ENCODE data around the gene PICALM. TPM values are rescaled to one million over a fixed set of nuclear protein-coding genes. Genes with fewer than 3 reads are reported as not detected.

The PICALM gene
- total and polyA plus RNA-seq, 4 donors: 56.8 to 454 (median 152) TPM

DNA sequence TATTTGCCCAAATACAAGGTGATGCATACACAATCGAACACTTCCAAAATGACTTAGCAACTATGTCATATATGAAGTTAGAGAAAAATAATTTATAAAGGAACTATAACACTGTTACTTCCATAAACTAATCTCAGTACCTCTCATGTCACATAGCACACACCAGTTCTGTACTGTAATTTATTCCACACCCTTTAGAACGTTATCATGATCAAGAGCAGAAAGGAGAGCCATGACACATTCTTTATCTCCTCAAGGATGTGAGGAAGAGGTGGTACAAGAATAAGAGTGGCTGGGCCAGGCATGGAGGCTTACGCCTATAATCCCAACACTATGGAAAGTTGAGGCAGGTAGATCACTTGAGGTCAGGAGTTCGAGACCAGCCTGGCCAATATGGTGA lies 31.1 kb downstream of the PICALM start:
- no peak overlapping the region for H3K9ac ChIP-seq (ENCODE audit: insufficient read depth in 1 of 2, low read length in 2 of 2)

GRCh38 chr11:86035920-86036319 lies 33.0 kb downstream of the PICALM start:
- Histone ChIP-seq H3K27ac (ENCODE audit: low read depth in 1 of 2, low read length in 1 of 2) (no peak overlapping the region), H3K9me3 (ENCODE audit: control insufficient read depth in 4 of 4, insufficient read depth in 3 of 4, low read length in 3 of 4) (no peaks in the 10 kb centered on the region), H3K36me3 (ENCODE audit: control insufficient read depth in 4 of 4, insufficient read depth in 4 of 4, low read length in 4 of 4) (peaks cover 0 to 4% (median under 1%) of the 10 kb centered on the region in 4 donors), H3K4me3 (no peak overlapping the region), H3K4me1 (ENCODE audit: control insufficient read depth in 5 of 5, insufficient read depth in 5 of 5, low read length in 5 of 5) (peaks cover 0 to 23% (median 3%) of the 10 kb centered on the region in 5 donors), H3K9ac (ENCODE audit: insufficient read depth in 1 of 2, low read length in 2 of 2) (no peak overlapping the region), H3K27me3 (ENCODE audit: control insufficient read depth in 3 of 3, insufficient read depth in 3 of 3, low read length in 2 of 3) (no peaks in the 10 kb centered on the region)
- WGBS, 2 donors: 92 to 96% methylated on average over 2 of the region's 2 CpGs
- DNase-seq (no peak), ATAC-seq (ENCODE audit: insufficient read depth, low FRiP score) (no peak)
- TF ChIP-seq CTCF (IDR thresholded peaks at IDR 0.05; ENCODE audit: control extremely low read depth, extremely low read depth): no peak

More for the DNA sequence above, 31.1 kb downstream of the PICALM start:
- Histone ChIP-seq H3K4me3 (no peak overlapping the region), H3K36me3 (ENCODE audit: control insufficient read depth in 4 of 4, insufficient read depth in 4 of 4, low read length in 4 of 4) (no peaks in the 10 kb centered on the region), H3K9me3 (ENCODE audit: control insufficient read depth in 4 of 4, insufficient read depth in 3 of 4, low read length in 3 of 4) (no peaks in the 10 kb centered on the region), H3K27ac (ENCODE audit: low read depth in 1 of 2, low read length in 1 of 2) (no peak overlapping the region), H3K4me1 (ENCODE audit: control insufficient read depth in 5 of 5, insufficient read depth in 5 of 5, low read length in 5 of 5) (peaks cover 0 to 21% (median 6%) of the 10 kb centered on the region in 5 donors), H3K27me3 (ENCODE audit: control insufficient read depth in 3 of 3, insufficient read depth in 3 of 3, low read length in 2 of 3) (no peaks in the 10 kb centered on the region)
- ATAC-seq (ENCODE audit: insufficient read depth, low FRiP score) (no peak), DNase-seq (no peak)
- WGBS, 2 donors: 90 to 95% methylated on average over 4 of the region's 4 CpGs
- TF ChIP-seq CTCF (IDR thresholded peaks at IDR 0.05; ENCODE audit: control extremely low read depth, extremely low read depth): no peak

- TF ChIP-seq CTCF (IDR thresholded peaks at IDR 0.05; ENCODE audit: control extremely low read depth, extremely low read depth): no peak
- peaks cover 0 to 11% (median 6%) of the 10 kb centered on the region in 4 donors for H3K36me3 ChIP-seq (ENCODE audit: control insufficient read depth in 4 of 4, insufficient read depth in 4 of 4, low read length in 4 of 4)
- DNase-seq: no peak
- H3K27me3 ChIP-seq (ENCODE audit: control insufficient read depth in 3 of 3, insufficient read depth in 3 of 3, low read length in 2 of 3): no peaks in the 10 kb centered on the region
- no peak overlapping the region for H3K27ac ChIP-seq (ENCODE audit: low read depth in 1 of 2, low read length in 1 of 2)
- no peak for ATAC-seq (ENCODE audit: insufficient read depth, low FRiP score)
- no peak overlapping the region for H3K4me3 ChIP-seq
- H3K9me3 ChIP-seq (ENCODE audit: control insufficient read depth in 4 of 4, insufficient read depth in 3 of 4, low read length in 3 of 4): no peaks in the 10 kb centered on the region
- WGBS, 2 donors: 66% methylated on average over 1 of the region's 1 CpG
- H3K4me1 ChIP-seq (ENCODE audit: control insufficient read depth in 5 of 5, insufficient read depth in 5 of 5, low read length in 5 of 5): peaks cover 0 to 23% (median 0%) of the 10 kb centered on the region in 5 donors
- no peak overlapping the region for H3K9ac ChIP-seq (ENCODE audit: insufficient read depth in 1 of 2, low read length in 2 of 2)
Measured at GRCh38 chr11:86035164-86035563, 33.7 kb downstream of the PICALM start.

GRCh38 chr11:86034710-86035109 lies 34.2 kb downstream of the PICALM start:
- Histone ChIP-seq H3K9ac (ENCODE audit: insufficient read depth in 1 of 2, low read length in 2 of 2) (no peak overlapping the region), H3K27me3 (ENCODE audit: control insufficient read depth in 3 of 3, insufficient read depth in 3 of 3, low read length in 2 of 3) (no peaks in the 10 kb centered on the region), H3K36me3 (ENCODE audit: control insufficient read depth in 4 of 4, insufficient read depth in 4 of 4, low read length in 4 of 4) (peaks cover 0 to 12% (median 6%) of the 10 kb centered on the region in 4 donors), H3K4me1 (ENCODE audit: control insufficient read depth in 5 of 5, insufficient read depth in 5 of 5, low read length in 5 of 5) (peaks cover 0 to 23% (median 0%) of the 10 kb centered on the region in 5 donors), H3K27ac (ENCODE audit: low read depth in 1 of 2, low read length in 1 of 2) (no peak overlapping the region), H3K9me3 (ENCODE audit: control insufficient read depth in 4 of 4, insufficient read depth in 3 of 4, low read length in 3 of 4) (no peaks in the 10 kb centered on the region), H3K4me3 (no peak overlapping the region)
- TF ChIP-seq CTCF (IDR thresholded peaks at IDR 0.05; ENCODE audit: control extremely low read depth, extremely low read depth): no peak
- WGBS, 2 donors: 90% methylated on average over 2 of the region's 2 CpGs
- no peak for ATAC-seq (ENCODE audit: insufficient read depth, low FRiP score)
- no peak for DNase-seq

Measured in lung (tissue), 12 donors.